Measurements from ENCODE around the gene DENND4B. TPM values are rescaled to one million over a fixed set of nuclear protein-coding genes. Genes with fewer than 3 reads are reported as not detected.

The DENND4B gene
- total RNA-seq, 1 experiment from 2014 or later, result 9.3 TPM

- no peak for DNase-seq
- Histone ChIP-seq H3K36me3 (peaks cover 34% of the 10 kb centered on the region), H3K4me3 (no peak overlapping the region), H3K9me3 (no peaks in the 10 kb centered on the region), H3K27me3 (no peaks in the 10 kb centered on the region)
Observed at GRCh38 chr1:153886127-153886526, 60.4 kb downstream of the DENND4B start.

- Histone ChIP-seq H3K9me3 (no peaks in the 10 kb centered on the region), H3K4me3 (no peak overlapping the region), H3K36me3 (peaks cover 16% of the 10 kb centered on the region), H3K27me3 (no peaks in the 10 kb centered on the region)
- DNase-seq, result no peak
Observed at GRCh38 chr1:153883223-153883622, 63.3 kb downstream of the DENND4B start.

DNA sequence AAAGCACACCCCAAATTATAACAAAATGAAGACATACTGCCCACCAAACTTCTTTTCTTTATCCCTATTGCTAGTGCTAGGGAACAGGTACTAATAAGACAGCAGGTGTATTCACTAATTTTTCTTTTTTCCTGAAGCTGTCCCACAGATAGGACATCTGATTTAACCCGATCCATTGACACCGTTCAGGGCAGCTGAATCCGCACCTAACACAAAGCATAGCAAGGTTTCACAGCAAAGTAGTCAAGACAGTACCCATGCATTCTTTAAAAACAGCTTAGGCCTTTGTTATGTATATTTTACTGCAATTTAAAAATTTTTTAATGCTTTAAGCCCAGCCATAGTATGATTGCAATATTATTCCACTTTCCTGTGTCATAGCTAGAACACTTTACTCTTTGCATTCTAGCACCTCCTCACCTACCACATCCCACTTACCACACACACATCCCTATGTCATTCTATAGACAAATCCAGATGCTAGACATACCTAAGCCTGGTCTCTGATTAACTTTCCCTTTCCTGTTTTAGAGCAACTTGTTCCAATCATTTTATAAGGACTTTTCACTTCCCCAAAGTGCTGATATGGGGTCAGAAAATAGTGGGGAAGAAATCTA, 64.1 kb downstream of the DENND4B start:
- H3K36me3 ChIP-seq, result peaks cover 10% of the 10 kb centered on the region
- no peak for DNase-seq
- no peak overlapping the region for H3K4me3 ChIP-seq
- no peaks in the 10 kb centered on the region for H3K9me3 ChIP-seq
- no peaks in the 10 kb centered on the region for H3K27me3 ChIP-seq

DNA sequence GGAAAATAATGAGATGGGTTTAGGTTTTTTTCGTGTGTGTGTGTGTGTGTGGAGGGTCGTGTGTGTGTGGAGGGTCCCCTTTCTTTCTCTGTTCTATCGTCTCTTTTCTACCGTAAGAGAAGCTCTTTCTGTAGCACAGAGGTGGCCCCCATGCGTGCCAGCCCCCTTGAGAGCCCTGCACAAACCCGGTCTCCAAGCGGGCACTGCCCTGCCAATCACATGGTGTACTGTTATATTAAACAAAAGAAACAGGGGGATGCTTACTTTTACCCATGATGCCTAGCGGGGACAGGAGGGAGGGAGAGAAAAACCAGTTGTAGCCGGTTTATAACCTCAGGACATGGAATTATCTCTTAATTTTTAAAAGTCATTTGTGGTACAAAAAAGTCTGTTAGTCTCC, 64.8 kb downstream of the DENND4B start:
- H3K27me3 ChIP-seq, result no peaks in the 10 kb centered on the region
- H3K36me3 ChIP-seq, result peaks cover 5% of the 10 kb centered on the region
- no peak overlapping the region for H3K4me3 ChIP-seq
- no peaks in the 10 kb centered on the region for H3K9me3 ChIP-seq
- DNase-seq, result no peak

DNA sequence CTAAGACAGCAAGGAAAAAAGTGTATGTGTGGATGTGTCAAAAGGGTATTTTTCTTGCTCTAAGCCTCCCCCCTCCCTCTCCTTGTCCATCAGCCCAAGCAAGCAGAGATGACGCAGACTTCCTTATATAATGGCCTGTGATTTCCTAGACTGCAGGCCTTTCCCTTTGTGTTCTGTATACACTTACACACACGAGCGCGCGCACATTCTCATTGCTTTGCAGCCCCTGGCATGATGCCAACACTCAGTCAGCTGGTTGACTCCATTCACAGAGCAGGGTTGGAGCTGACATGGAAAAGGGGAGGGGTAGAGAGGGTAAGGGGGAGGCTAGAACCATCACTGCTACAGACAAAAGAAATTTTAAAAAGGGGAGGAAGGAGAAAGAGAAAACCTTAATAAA, 65.6 kb downstream of the DENND4B start:
- Histone ChIP-seq H3K27me3 (no peaks in the 10 kb centered on the region), H3K9me3 (no peaks in the 10 kb centered on the region), H3K36me3 (peaks cover 3% of the 10 kb centered on the region), H3K4me3 (no peak overlapping the region)
- DNase-seq, result no peak

- H3K27me3 ChIP-seq, result no peaks in the 10 kb centered on the region
- no peak overlapping the region for H3K4me3 ChIP-seq
- no peak for DNase-seq
- peaks cover under 1% of the 10 kb centered on the region for H3K36me3 ChIP-seq
- no peaks in the 10 kb centered on the region for H3K9me3 ChIP-seq
Observed at GRCh38 chr1:153880024-153880423, 66.5 kb downstream of the DENND4B start.

Other genes starting within 250 kb of the DENND4B start
- gene INTS3, start 218.7 kb downstream of the DENND4B start, total RNA-seq (2014; rRNA removed; shearing (Covaris generic); ENCODE audit: low replicate concordance), result 22.4 and 29.4 TPM in 2 replicates
- gene SLC27A3, start 171.3 kb downstream of the DENND4B start, total RNA-seq (2014; rRNA removed; shearing (Covaris generic); ENCODE audit: low replicate concordance), result 1.3 and 3.3 TPM in 2 replicates
- gene GATAD2B, start 23.7 kb downstream of the DENND4B start, total RNA-seq (2014; rRNA removed; shearing (Covaris generic); ENCODE audit: low replicate concordance), result 5.9 and 7.4 TPM in 2 replicates
- gene CRTC2, start 11.9 kb upstream of the DENND4B start, total RNA-seq (2014; rRNA removed; shearing (Covaris generic); ENCODE audit: low replicate concordance), result 0.96 and 3.6 TPM in 2 replicates
- 154 and 223 TPM in 2 replicates for gene SLC39A1, start 16.8 kb upstream of the DENND4B start, total RNA-seq (2014; rRNA removed; shearing (Covaris generic); ENCODE audit: low replicate concordance)
- 12.8 and 35.3 TPM in 2 replicates for gene CREB3L4, start 21.2 kb upstream of the DENND4B start, total RNA-seq (2014; rRNA removed; shearing (Covaris generic); ENCODE audit: low replicate concordance)
- gene JTB, start 31.0 kb upstream of the DENND4B start, total RNA-seq (2014; rRNA removed; shearing (Covaris generic); ENCODE audit: low replicate concordance), result 250 and 354 TPM in 2 replicates
- 11.3 and 13.3 TPM in 2 replicates for gene RAB13, start 39.6 kb upstream of the DENND4B start, total RNA-seq (2014; rRNA removed; shearing (Covaris generic); ENCODE audit: low replicate concordance)
- gene RPS27, start 44.0 kb upstream of the DENND4B start, total RNA-seq (2014; rRNA removed; shearing (Covaris generic); ENCODE audit: low replicate concordance), result 1,401 and 2,666 TPM in 2 replicates
- not detected in 2 replicates for gene NUP210L, start 208.4 kb upstream of the DENND4B start, total RNA-seq (2014; rRNA removed; shearing (Covaris generic); ENCODE audit: low replicate concordance)
- gene TPM3, start 245.4 kb upstream of the DENND4B start, total RNA-seq (2014; rRNA removed; shearing (Covaris generic); ENCODE audit: low replicate concordance), result 991 and 1,067 TPM in 2 replicates

Data from MG63 (cell line).